Activated naive CD8-positive, alpha-beta T cell (primary cell): ENCODE data around the gene RECK.
"Not testable (repeated sequence)": the region's sequence is repeated elsewhere in the genome, so short reads cannot be mapped to it uniquely, and the experiment has no call there.

Experiments
- H3K27ac Mint-ChIP-seq: one replicate; pipeline ENCODE4 v1.8.0; 2021; ENCODE audit warnings: mixed read lengths
- H3K27me3 Mint-ChIP-seq: one replicate; pipeline ENCODE4 v1.8.0; 2021; ENCODE audit warnings: mixed read lengths
- H3K36me3 Mint-ChIP-seq: one replicate; pipeline ENCODE4 v1.8.0; 2021; ENCODE audit warnings: mixed read lengths
- H3K4me1 Mint-ChIP-seq: one replicate; pipeline ENCODE4 v1.8.0; 2021; ENCODE audit warnings: low read depth, mixed read lengths
- H3K4me3 Mint-ChIP-seq: one replicate; pipeline ENCODE4 v1.8.0; 2021; ENCODE audit warnings: mild to moderate bottlenecking, mixed read lengths
- H3K9me3 Mint-ChIP-seq: one replicate; pipeline ENCODE4 v1.8.0; 2021; ENCODE audit warnings: low read depth, mixed read lengths

Gene RECK

GRCh38 chr9:36036780-36037548 is at the start of gene RECK:
TSS of gene RECK (plus strand) at chr9:36036913. CDS start at chr9:36036999, 86 bp downstream.
- Mint-ChIP-seq H3K4me3 (peak within 1 kb of the TSS; percentile 92), H3K4me1 (peaks cover 40% of the 10 kb centered on the region), H3K27me3 (no peaks in the 10 kb centered on the region), H3K36me3 (no peaks in the 10 kb centered on the region), H3K27ac (peak within 1 kb of the TSS; percentile 81), H3K9me3 (no peaks in the 10 kb centered on the region)

- H3K27me3 Mint-ChIP-seq, result peaks cover 17% of the 10 kb centered on the region
- no peak overlapping the region for H3K4me3 Mint-ChIP-seq
- no peaks in the 10 kb centered on the region for H3K9me3 Mint-ChIP-seq
- H3K4me1 Mint-ChIP-seq, result no peaks in the 10 kb centered on the region
- no peak overlapping the region for H3K27ac Mint-ChIP-seq
- no peaks in the 10 kb centered on the region for H3K36me3 Mint-ChIP-seq
Observed at GRCh38 chr9:35990155-35990554, 46.6 kb upstream of the RECK start.

GRCh38 chr9:35993136-35993535 is 43.6 kb upstream of the RECK start:
- not testable (repeated sequence) for H3K9me3 Mint-ChIP-seq, H3K4me1 Mint-ChIP-seq, H3K36me3 Mint-ChIP-seq, H3K27ac Mint-ChIP-seq, H3K27me3 Mint-ChIP-seq, H3K4me3 Mint-ChIP-seq

DNA sequence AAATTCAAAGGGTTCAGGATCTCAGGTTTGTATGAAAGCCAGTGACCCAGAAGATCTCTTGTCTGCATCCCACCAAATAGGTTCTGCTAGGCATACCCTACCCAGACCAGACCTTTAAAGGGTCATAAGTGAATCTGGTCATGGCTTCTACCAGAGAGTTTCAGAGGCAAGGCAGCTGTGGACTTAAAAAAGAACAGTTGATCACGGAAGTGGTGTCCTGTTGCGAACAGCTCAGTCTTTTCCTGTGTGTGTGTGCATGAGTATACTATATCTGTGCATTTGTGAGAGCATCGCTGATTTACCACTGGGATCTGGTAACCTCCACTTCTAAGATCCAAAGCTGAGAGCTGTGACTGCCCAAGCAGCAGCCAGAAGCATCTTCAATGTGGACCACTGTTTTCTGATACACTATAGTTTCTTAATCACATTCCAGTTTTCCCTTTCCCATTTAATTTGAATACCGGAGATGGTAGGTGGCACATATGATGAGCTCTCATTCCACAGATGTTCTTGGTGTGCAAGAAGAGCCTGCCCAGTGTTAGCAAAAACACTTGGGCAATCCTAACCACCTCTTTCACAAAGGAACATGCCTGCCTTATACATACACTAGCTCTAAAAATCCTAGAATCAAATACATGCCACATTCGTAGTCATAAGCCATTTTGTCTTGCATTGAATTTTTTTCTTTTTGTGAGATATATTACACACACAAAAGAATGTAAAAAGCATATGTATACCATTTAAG is 42.6 kb upstream of the RECK start:
- peaks cover 11% of the 10 kb centered on the region for H3K9me3 Mint-ChIP-seq
- no peaks in the 10 kb centered on the region for H3K4me1 Mint-ChIP-seq
- no peak overlapping the region for H3K27ac Mint-ChIP-seq
- peaks cover 15% of the 10 kb centered on the region for H3K36me3 Mint-ChIP-seq
- H3K27me3 Mint-ChIP-seq, result peaks cover 7% of the 10 kb centered on the region
- H3K4me3 Mint-ChIP-seq, result no peak overlapping the region

- Mint-ChIP-seq H3K27me3 (peaks cover 7% of the 10 kb centered on the region), H3K27ac (no peak overlapping the region), H3K4me3 (no peak overlapping the region), H3K4me1 (no peaks in the 10 kb centered on the region), H3K9me3 (peaks cover 11% of the 10 kb centered on the region), H3K36me3 (peaks cover 15% of the 10 kb centered on the region)
Observed at GRCh38 chr9:35994959-35995358, 41.8 kb upstream of the RECK start.

- Mint-ChIP-seq H3K4me1 (no peaks in the 10 kb centered on the region), H3K36me3 (peaks cover 15% of the 10 kb centered on the region), H3K4me3 (no peak overlapping the region), H3K27me3 (peaks cover 8% of the 10 kb centered on the region), H3K9me3 (peaks cover 11% of the 10 kb centered on the region), H3K27ac (no peak overlapping the region)
Observed at GRCh38 chr9:35996358-35996970, 40.2 kb upstream of the RECK start.

DNA sequence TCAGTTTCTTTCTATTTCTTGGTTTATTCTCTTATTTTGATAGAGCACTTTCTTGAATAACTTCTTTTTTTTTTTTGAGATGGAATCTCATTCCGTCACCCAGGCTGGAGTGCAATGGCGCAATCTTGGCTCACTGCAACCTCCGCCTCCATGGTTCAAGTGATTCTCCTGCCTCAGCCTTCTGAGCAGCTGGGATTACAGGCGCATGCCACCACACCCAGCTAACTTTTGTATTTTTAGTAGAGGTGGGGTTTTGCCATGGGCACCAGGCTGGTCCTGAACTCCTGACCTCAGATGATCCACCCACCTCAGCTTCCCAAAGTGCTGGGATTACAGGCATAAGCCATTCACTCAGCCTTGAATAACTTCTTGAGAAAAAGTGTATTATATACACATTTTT is 39.7 kb upstream of the RECK start:
- H3K4me1 Mint-ChIP-seq, H3K4me3 Mint-ChIP-seq, H3K27me3 Mint-ChIP-seq, H3K27ac Mint-ChIP-seq: not testable (repeated sequence)
- peaks cover 11% of the 10 kb centered on the region for H3K9me3 Mint-ChIP-seq
- H3K36me3 Mint-ChIP-seq, result peaks cover 15% of the 10 kb centered on the region

DNA sequence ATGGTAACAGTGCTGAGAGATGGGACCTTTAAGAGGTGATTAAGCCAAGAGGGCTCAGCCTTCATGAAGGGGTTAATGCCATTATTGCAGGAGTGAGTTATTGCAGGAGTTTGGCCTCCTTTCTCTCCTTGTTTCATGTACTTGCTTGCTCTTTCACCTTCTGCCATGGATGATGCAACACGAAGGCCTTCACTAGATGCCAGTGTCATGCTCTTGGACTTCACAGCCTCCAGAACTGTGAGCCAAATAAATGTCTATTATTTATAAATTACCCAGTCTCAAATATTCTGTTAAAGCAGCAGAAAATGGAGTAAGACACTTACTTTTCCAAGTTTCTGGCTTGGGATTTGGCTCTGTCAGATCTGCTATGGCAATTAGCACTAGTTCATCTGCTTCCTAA is 38.4 kb upstream of the RECK start:
- no peak overlapping the region for H3K27ac Mint-ChIP-seq
- H3K4me1 Mint-ChIP-seq, result no peaks in the 10 kb centered on the region
- H3K4me3 Mint-ChIP-seq, result no peak overlapping the region
- H3K36me3 Mint-ChIP-seq, result peaks cover 15% of the 10 kb centered on the region
- peaks cover 11% of the 10 kb centered on the region for H3K9me3 Mint-ChIP-seq
- peaks cover 12% of the 10 kb centered on the region for H3K27me3 Mint-ChIP-seq

DNA sequence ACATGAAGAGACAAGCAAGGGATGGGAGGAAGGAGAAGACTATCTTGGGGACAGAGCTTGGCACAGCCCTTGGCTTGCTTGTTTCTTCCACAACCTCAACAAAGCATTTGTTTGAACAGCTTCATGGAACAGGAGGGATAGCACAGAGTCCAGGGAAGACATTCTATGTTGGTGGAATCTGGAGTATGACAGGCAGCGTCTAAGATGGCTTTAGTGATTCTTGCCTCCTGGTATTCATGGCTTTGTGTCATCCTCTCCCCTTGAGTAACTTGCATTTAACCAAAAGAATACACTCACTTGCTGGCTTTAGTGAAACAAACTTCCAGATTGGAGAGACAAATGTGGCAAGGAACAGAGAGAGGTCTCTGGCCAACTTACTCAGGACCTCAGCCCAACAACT is 30.8 kb upstream of the RECK start:
- Mint-ChIP-seq H3K27ac (no peak overlapping the region), H3K27me3 (peaks cover 29% of the 10 kb centered on the region), H3K36me3 (peaks cover 4% of the 10 kb centered on the region), H3K9me3 (no peaks in the 10 kb centered on the region), H3K4me3 (no peak overlapping the region), H3K4me1 (peaks cover 16% of the 10 kb centered on the region)

GRCh38 chr9:36006549-36007315 is 30.0 kb upstream of the RECK start:
- H3K4me1 Mint-ChIP-seq, result peaks cover 16% of the 10 kb centered on the region
- no peak overlapping the region for H3K4me3 Mint-ChIP-seq
- H3K27me3 Mint-ChIP-seq, result peaks cover 29% of the 10 kb centered on the region
- H3K9me3 Mint-ChIP-seq, result no peaks in the 10 kb centered on the region
- H3K36me3 Mint-ChIP-seq, result peaks cover 4% of the 10 kb centered on the region
- no peak overlapping the region for H3K27ac Mint-ChIP-seq

- H3K4me1 Mint-ChIP-seq, result peaks cover 16% of the 10 kb centered on the region
- H3K36me3 Mint-ChIP-seq, result peaks cover 4% of the 10 kb centered on the region
- no peak overlapping the region for H3K4me3 Mint-ChIP-seq
- H3K27ac Mint-ChIP-seq, result no peak overlapping the region
- peaks cover 29% of the 10 kb centered on the region for H3K27me3 Mint-ChIP-seq
- no peaks in the 10 kb centered on the region for H3K9me3 Mint-ChIP-seq
Observed at GRCh38 chr9:36007316-36007708, 29.4 kb upstream of the RECK start.

DNA sequence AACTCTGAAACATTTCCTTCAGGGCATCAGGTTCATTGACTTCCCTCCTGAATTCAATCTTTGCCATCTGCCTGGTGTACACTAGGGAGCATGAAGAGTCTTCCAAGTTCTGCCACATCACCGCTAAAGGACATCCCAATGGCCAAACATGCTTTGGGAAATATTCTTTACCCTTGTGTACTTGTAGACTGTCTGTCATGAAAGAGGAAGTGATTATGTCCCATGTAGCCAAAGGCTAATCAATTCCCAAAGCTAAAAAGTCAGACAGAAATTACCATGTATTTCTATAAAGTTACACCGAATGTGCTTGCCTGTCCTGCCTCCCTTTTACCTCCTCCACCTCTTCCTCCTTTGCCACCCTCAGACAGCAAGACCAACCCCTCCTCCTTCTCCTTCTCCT is 28.9 kb upstream of the RECK start:
- no peak overlapping the region for H3K27ac Mint-ChIP-seq
- peaks cover 4% of the 10 kb centered on the region for H3K36me3 Mint-ChIP-seq
- H3K4me3 Mint-ChIP-seq, result no peak overlapping the region
- peaks cover 16% of the 10 kb centered on the region for H3K4me1 Mint-ChIP-seq
- H3K9me3 Mint-ChIP-seq, result no peaks in the 10 kb centered on the region
- H3K27me3 Mint-ChIP-seq, result peaks cover 29% of the 10 kb centered on the region

- Mint-ChIP-seq H3K27me3 (peaks cover 23% of the 10 kb centered on the region), H3K36me3 (peaks cover 4% of the 10 kb centered on the region), H3K9me3 (no peaks in the 10 kb centered on the region), H3K27ac (no peak overlapping the region), H3K4me3 (peak overlapping the region; percentile 15), H3K4me1 (peaks cover 16% of the 10 kb centered on the region)
Observed at GRCh38 chr9:36008774-36009300, 27.9 kb upstream of the RECK start.

DNA sequence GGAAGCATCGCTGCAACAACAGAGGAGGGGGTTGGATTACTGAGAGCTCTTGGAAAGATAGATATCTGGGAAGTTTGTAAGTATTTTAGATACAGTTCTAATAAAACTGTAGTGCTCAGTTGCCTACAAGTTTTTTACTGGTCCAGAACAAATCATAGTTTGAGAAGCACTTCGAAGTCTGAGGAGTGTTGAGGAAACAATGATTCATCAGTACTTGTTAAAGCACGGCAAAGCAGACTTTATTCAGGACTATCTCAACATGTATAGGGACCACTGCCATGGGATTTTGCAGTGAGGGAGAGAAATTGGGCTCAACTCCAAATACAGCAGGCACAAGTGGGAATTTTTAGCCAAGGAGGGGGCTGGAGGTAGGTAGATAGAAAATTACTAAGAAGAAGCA is 25.3 kb upstream of the RECK start:
- H3K27me3 Mint-ChIP-seq, result peaks cover 10% of the 10 kb centered on the region
- peaks cover 16% of the 10 kb centered on the region for H3K4me1 Mint-ChIP-seq
- no peak overlapping the region for H3K27ac Mint-ChIP-seq
- H3K36me3 Mint-ChIP-seq, result no peaks in the 10 kb centered on the region
- H3K9me3 Mint-ChIP-seq, result no peaks in the 10 kb centered on the region
- no peak overlapping the region for H3K4me3 Mint-ChIP-seq
